Type B pancreatic cell (in vitro differentiated cells): ENCODE results near the gene DDT. TPM values are rescaled to one million over a fixed set of nuclear protein-coding genes. Genes with fewer than 3 reads are reported as not detected.
"Not testable (repeated sequence)": the region's sequence is repeated elsewhere in the genome, so short reads cannot be mapped to it uniquely, and the experiment has no call there.

Source experiments
- DNase-seq: peaks from one replicate; pipeline ENCODE4 v3.0.0; 2021; ENCODE audit warnings: mixed read lengths; ENCODE audit not compliant: unreplicated experiment; ENCODE audit errors: extremely low spot score
- H3K27ac Mint-ChIP-seq: 2 replicates; pipeline ENCODE4 v1.8.0; 2021; ENCODE audit warnings: mild to moderate bottlenecking, mixed read lengths
- H3K27me3 Mint-ChIP-seq: 2 replicates; pipeline ENCODE4 v1.8.0; 2021; ENCODE audit warnings: mixed read lengths
- H3K36me3 Mint-ChIP-seq: 2 replicates; pipeline ENCODE4 v1.8.0; 2021; ENCODE audit warnings: mixed read lengths
- H3K4me1 Mint-ChIP-seq: one replicate; pipeline ENCODE4 v1.8.0; 2021; ENCODE audit warnings: mixed read lengths; ENCODE audit not compliant: unreplicated experiment
- H3K4me3 Mint-ChIP-seq: 2 replicates; pipeline ENCODE4 v1.8.0; 2021; ENCODE audit warnings: mild to moderate bottlenecking, mixed read lengths
- H3K9me3 Mint-ChIP-seq: 2 replicates; pipeline ENCODE4 v1.8.0; 2021; ENCODE audit warnings: mixed read lengths
- total RNA-seq: library from RNA; stranded (reverse); gene quantifications from 2 replicates; pipeline ENCODE4 v1.2.1, GENCODE V29; 2021; ENCODE audit warnings: low replicate concordance
- TF ChIP-seq, protein P1 (sequence below): fragments of 200-600 bp; sonication (generic); conservative IDR thresholded peaks from 2 replicates; pipeline ENCODE4 v1.5.0; 2021; ENCODE audit warnings: antibody characterized with exemption, mild to moderate bottlenecking

The DDT gene
- total RNA-seq, 1 donor from 2014 or later, result 104 TPM

DNA sequence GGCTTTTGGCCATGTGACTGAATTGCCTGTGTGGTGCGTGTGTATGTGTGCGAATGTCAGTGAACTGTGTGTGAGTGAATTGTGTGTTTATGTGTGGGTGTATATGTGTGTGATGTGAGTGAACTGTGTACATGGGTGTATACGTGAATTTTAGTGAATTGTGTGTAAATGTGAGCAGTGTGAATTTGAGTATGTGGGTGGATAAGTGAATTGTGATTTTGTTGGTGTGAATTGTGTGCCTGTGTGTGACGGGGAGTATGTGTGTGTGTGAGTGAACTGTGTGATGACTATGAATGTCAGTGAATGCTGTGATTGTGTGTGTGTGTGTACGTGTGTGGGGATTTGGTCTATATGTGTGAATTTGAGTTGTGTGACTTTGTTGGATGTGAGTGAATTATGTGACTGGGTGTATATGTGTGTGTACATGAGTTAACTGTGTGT, 4.0 kb downstream of the DDT start:
- TF ChIP-seq, protein P1, sequence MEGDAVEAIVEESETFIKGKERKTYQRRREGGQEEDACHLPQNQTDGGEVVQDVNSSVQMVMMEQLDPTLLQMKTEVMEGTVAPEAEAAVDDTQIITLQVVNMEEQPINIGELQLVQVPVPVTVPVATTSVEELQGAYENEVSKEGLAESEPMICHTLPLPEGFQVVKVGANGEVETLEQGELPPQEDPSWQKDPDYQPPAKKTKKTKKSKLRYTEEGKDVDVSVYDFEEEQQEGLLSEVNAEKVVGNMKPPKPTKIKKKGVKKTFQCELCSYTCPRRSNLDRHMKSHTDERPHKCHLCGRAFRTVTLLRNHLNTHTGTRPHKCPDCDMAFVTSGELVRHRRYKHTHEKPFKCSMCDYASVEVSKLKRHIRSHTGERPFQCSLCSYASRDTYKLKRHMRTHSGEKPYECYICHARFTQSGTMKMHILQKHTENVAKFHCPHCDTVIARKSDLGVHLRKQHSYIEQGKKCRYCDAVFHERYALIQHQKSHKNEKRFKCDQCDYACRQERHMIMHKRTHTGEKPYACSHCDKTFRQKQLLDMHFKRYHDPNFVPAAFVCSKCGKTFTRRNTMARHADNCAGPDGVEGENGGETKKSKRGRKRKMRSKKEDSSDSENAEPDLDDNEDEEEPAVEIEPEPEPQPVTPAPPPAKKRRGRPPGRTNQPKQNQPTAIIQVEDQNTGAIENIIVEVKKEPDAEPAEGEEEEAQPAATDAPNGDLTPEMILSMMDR, result no peak
- H3K36me3 Mint-ChIP-seq, result peaks cover 15% of the 10 kb centered on the region
- no peaks in the 10 kb centered on the region for H3K4me1 Mint-ChIP-seq
- peak overlapping the region; percentile 1 for H3K27ac Mint-ChIP-seq
- DNase-seq, result no peak
- H3K9me3 Mint-ChIP-seq, result no peaks in the 10 kb centered on the region
- no peaks in the 10 kb centered on the region for H3K27me3 Mint-ChIP-seq
- H3K4me3 Mint-ChIP-seq, result peak overlapping the region; percentile 10

DNA sequence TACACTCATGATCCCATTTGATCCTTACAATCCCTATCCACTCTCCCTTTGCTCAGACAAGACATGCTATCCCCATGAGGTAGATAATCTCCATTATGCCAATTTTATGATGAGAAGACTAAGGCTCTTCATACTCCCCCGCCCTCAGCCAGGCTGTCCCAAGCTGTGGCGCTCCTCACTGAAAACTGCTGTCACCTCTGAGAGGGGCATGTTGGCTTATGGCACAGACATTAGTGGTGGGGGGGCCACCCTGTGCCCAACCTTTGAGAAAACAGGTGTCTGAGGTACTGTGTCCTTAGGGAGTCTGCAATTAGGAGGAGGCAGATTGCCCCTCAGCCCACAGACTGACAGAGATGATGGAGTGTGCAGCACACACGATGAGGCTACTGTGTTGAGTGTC, 5.2 kb downstream of the DDT start:
- Mint-ChIP-seq H3K27ac (no peak overlapping the region), H3K4me1 (no peaks in the 10 kb centered on the region), H3K4me3 (no peak overlapping the region), H3K27me3 (no peaks in the 10 kb centered on the region), H3K9me3 (no peaks in the 10 kb centered on the region), H3K36me3 (peaks cover 15% of the 10 kb centered on the region)
- no peak for DNase-seq
- TF ChIP-seq, protein P1, result no peak

DNA sequence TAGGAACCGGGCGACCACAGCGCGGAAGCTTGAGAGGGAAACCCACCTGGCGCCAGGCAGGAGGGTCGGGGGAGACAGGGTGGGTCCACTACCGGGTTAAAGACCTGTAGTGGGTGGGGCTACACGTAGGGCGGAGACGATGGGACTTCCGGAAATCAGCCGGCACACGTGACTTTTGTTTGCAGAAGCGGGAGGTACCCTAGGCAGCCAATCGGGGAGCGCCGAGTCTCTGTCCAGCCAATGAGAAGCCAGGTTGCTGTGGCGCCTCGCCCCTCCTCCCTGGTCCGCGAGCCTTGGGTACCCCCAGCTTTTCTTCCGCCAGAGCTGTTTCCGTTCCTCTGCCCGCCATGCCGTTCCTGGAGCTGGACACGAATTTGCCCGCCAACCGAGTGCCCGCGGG, 7.7 kb downstream of the DDT start, which contains the start of gene DDTL:
Gene DDTL (plus strand): TSS at position 321 of the 400 bp plus-strand sequence. CDS start 27 bp downstream, at position 348.
- not testable (repeated sequence) for H3K9me3 Mint-ChIP-seq, H3K4me1 Mint-ChIP-seq, DNase-seq, H3K4me3 Mint-ChIP-seq, H3K27ac Mint-ChIP-seq, H3K27me3 Mint-ChIP-seq
- peaks cover 15% of the 10 kb centered on the region for H3K36me3 Mint-ChIP-seq

DNA sequence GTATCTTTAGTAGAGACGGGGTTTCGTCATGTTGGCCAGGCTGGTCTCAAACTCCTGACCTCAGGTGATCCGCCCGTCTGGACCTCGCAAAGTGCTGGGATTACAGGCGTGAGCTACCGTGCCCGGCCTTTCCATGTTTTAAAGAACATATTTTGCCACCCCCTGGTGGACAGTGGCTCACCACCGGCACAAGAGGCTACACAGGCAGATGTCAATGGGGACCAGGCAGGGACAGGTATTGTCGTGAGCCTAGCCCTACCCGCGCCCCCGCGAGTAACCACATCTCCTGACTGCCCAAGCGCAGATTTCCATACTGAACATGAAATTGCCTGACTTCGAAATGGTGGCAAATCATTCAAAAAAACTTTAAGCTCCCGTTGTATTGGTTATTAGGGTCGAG, 8.1 kb downstream of the DDT start:
- DNase-seq, H3K9me3 Mint-ChIP-seq, H3K4me3 Mint-ChIP-seq, H3K27ac Mint-ChIP-seq, H3K4me1 Mint-ChIP-seq, H3K27me3 Mint-ChIP-seq: not testable (repeated sequence)
- peaks cover 15% of the 10 kb centered on the region for H3K36me3 Mint-ChIP-seq

DNA sequence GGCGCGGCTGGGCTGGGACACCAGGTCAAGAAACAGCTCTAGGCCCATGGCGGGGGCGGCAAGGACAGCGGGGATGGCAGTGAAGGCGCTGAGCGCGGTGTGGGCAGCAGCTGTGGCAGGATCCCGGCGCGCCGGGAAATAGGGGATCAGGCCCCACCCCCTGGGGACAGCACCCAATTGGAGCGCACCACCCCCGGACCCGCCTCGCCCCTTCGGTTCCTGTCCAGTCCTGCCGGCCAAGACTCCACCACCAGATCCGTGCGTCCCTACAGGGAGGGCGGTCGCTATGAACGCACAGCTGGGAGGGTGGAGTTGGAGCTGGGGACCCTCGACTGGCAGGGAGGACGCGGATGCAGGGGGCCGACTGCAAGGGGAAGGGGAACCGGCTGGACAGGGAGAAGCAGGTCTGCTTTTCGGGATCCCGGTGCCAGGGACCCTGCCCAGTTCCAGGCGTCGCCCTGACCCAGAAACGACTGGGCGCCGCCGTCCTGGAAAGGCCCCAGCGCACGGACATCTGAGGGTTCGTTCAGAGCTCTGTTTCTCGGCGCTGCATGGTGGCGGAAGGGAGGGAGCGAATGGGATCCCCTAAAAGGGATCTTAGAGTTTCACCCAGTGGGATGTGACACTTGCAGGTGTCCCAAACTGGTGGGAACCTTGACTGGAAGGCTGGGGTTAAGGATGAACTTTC, 13.0 kb downstream of the DDT start, which contains the start of gene GSTT2B:
Gene GSTT2B (minus strand): TSS at position 112 of the 688 bp plus-strand sequence. CDS start 64 bp downstream, at position 48.
- not testable (repeated sequence) for H3K27ac Mint-ChIP-seq, H3K27me3 Mint-ChIP-seq, H3K4me1 Mint-ChIP-seq, DNase-seq, H3K9me3 Mint-ChIP-seq, H3K36me3 Mint-ChIP-seq, H3K4me3 Mint-ChIP-seq

DNA sequence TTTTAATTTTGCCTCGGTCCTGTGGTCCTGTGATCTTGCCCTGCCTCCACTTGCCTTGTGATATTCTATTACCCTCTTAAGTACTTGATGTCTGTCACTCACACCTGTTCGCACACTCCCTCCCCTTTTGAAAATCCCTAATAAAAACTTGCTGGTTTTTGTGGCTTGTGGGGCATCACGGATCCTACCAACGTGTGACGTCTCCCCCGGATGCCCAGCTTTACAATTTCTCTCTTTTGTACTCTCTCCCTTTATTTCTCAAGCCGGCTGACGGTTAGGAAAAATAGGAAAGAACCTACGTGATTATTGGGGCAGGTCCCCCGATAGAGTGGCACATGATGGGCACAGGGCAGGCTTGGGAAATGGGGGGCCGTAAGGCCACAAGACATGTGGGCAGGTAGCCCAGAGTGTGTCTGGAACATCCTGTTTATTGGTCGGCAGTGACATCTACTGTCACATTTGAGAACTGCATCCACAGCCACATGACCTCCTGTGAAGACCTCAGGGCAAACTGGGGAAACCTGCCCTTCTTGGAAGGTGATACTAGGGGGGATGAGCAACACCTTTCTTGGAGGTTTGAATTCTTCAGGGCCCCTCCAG, 17.8 kb downstream of the DDT start:
- TF ChIP-seq, protein P1, result peak; percentile 86
- not testable (repeated sequence) for H3K27me3 Mint-ChIP-seq, DNase-seq, H3K9me3 Mint-ChIP-seq, H3K36me3 Mint-ChIP-seq, H3K4me3 Mint-ChIP-seq, H3K4me1 Mint-ChIP-seq
- H3K27ac Mint-ChIP-seq, result peak overlapping the region; percentile 68

DNA sequence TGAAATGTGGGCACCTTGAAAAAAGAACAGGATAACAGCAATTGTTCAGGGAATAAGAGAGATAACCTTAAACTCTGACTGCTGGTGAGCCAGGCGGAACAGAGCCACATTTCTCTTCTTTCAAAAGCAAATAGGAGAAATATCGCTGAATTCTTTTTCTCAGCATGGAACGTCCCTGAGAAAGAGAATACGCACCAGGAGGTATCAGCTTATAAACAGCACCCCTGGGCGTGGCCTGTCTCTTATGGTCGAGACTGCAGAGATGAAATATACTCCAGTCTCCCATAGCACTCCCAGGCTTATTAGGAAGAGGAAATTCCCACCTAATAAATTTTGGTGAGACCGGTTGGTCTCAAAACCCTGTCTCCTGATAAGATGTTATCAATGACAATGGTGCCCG, 18.4 kb downstream of the DDT start:
- H3K4me3 Mint-ChIP-seq, H3K9me3 Mint-ChIP-seq, H3K27me3 Mint-ChIP-seq, H3K4me1 Mint-ChIP-seq, DNase-seq, H3K36me3 Mint-ChIP-seq, H3K27ac Mint-ChIP-seq: not testable (repeated sequence)

DNA sequence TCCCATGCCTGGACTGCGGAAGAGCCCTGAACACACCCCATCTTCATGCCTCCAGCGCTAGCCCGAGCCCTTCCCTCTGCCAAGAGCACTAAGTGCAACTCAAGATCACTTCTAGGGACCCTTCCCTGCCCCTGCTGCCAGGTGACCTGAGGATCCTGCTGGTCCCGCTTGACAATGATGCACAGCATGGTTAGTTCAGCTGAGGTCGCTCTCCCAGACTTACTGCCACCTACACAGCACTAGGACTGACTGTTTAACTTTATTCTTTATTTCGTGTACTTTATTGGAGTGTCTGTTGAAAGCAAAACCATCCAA, 19.3 kb downstream of the DDT start:
- not testable (repeated sequence) for H3K27me3 Mint-ChIP-seq, H3K4me1 Mint-ChIP-seq, H3K9me3 Mint-ChIP-seq, H3K4me3 Mint-ChIP-seq, DNase-seq, H3K27ac Mint-ChIP-seq, H3K36me3 Mint-ChIP-seq

DNA sequence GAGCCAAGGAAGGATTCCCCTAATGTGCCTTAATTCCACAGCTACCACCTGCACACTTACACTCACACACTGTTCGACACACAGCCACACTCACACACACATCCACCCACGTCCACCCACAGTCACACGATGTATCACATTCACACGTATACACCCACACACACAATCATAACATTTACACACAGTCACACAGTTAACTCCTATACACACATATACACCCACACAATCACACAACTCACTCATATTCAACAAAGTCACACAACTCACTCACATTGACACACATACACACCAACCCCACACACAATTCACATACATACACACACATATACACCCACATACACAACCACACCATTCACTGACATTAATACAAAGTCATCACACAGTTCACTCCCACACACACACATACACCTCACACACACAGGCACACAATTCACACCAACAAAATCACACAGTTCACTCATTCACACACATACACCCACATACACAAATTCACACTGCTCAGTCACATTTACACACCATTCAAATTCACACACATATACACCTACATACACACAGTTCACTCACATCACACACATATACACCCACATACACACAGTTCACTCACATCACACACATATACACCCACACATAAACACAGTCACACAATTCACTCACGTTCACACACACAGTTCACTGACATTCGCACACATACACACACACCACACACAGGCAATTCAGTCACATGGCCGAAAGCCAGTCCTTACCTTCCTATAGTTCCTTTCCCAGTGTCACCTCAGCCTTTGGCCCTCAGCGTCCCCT, 19.8 kb downstream of the DDT start:
- not testable (repeated sequence) for H3K4me1 Mint-ChIP-seq, H3K4me3 Mint-ChIP-seq, H3K36me3 Mint-ChIP-seq, H3K27ac Mint-ChIP-seq, H3K9me3 Mint-ChIP-seq, H3K27me3 Mint-ChIP-seq, DNase-seq

DNA sequence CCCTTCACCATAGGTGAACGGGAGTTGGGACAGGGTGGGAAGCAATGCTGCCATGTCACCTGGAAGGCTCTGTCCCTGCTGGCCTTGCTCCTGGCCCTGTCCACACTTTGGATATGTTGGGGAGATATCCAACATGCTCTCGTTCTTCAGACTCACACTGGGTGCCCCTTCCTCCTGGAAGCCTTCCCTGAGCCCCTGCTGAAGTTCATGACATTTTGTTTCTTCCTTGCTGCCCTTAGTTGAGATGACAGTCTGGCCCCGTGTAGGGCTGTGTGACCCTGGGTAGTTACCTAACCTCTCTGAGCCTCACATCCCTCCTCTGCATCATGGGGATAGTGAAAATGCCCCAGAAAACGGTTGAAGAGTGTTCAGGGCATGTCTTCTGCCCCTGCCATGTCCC, 20.8 kb downstream of the DDT start:
- H3K27ac Mint-ChIP-seq, H3K9me3 Mint-ChIP-seq, H3K4me3 Mint-ChIP-seq, H3K36me3 Mint-ChIP-seq, H3K4me1 Mint-ChIP-seq, H3K27me3 Mint-ChIP-seq: not testable (repeated sequence)
- peak; percentile 36 for DNase-seq
